Esophagus muscularis mucosa (tissue), 4 donors: ENCODE measurements around the gene SND1. TPM values are rescaled to one million over a fixed set of nuclear protein-coding genes. Genes with fewer than 3 reads are reported as not detected.

ENCODE experiments used
- DNase-seq: peaks from one replicate; pipeline ENCODE4 v3.0.0-alpha.2; 2017; ENCODE audit errors: extremely low spot score
- H3K27ac ChIP-seq, 4 donors: fragments of 200-600 bp; sonication (generic); replicated peaks in 1 of 4; 1 replicate in 3 of 4; 2 replicates in 1 of 4; pipeline ENCODE4 v1.5.1; 2016 to 2019; ENCODE audit warnings: mild to moderate bottlenecking in 1 of 4
- H3K27me3 ChIP-seq, 4 donors: fragments of 200-600 bp; sonication (generic); one replicate each; pipeline versions ENCODE4 v1.5.1 to v1.6.0; 2016 to 2019
- H3K36me3 ChIP-seq, 4 donors: fragments of 200-600 bp; sonication (generic); one replicate each; pipeline ENCODE4 v1.5.1; 2016 to 2019
- H3K4me1 ChIP-seq, 4 donors: fragments of 200-600 bp; sonication (generic); one replicate each; pipeline ENCODE4 v1.5.1; 2016 to 2019
- H3K4me3 ChIP-seq, 4 donors: fragments of 200-600 bp; sonication (generic); 1 replicate in 2 of 4; 2 replicates in 2 of 4; pipeline ENCODE4 v1.5.1; 2016 to 2019; ENCODE audit warnings: mild to moderate bottlenecking in 4 of 4, moderate library complexity in 1 of 4
- H3K9me3 ChIP-seq, 4 donors: fragments of 200-600 bp; sonication (generic); 1 replicate in 3 of 4; 2 replicates in 1 of 4; pipeline ENCODE4 v1.5.1; 2016 to 2019
- EP300 ChIP-seq: sonication (generic); formaldehyde crosslinking; IDR thresholded peaks from one replicate; pipeline ENCODE4 v1.6.1; 2017; ENCODE audit warnings: antibody characterized with exemption
- POLR2A ChIP-seq: fragments of 450-650 bp; IDR thresholded peaks from one replicate; pipeline ENCODE4 v1.6.1; 2017; ENCODE audit warnings: antibody characterized with exemption, moderate library complexity, mild to moderate bottlenecking, low read depth
- POLR2AphosphoS5 ChIP-seq, 2 donors: sonication (generic); formaldehyde crosslinking; IDR thresholded peaks; one replicate each; pipeline ENCODE4 v1.6.1; 2017; ENCODE audit warnings: antibody characterized with exemption in 2 of 2
- WGBS: methylation state at CpG from one replicate; pipeline ENCODE4 v1.1.5; 2018; 5-methylcytosine and 5-hydroxymethylcytosine counted together
- intact Hi-C: fragments of 100-400 bp; cut with DNase I; formaldehyde crosslinking; loops from one replicate; pipeline ENCODE4 v1.15.1; 2023
- total RNA-seq, 4 donors: library from RNA; depleted of rRNA; stranded (reverse); fragments of >200 nt; gene quantifications; one replicate each; pipeline versions ENCODE4 v1.1.0 to v1.2.1, GENCODE V29; 2016
- TF ChIP-seq, protein P1 (sequence below), 3 experiments: fragments of 200-600 bp in 2 of 3; fragments of 450-650 bp in 1 of 3; sonication (generic) in 2 of 3; IDR thresholded peaks; one replicate each; pipeline ENCODE4 v1.5.1; 2017 to 2019; ENCODE audit warnings: antibody characterized with exemption in 3 of 3, mild to moderate bottlenecking in 2 of 3, moderate library complexity in 1 of 3

Gene SND1
- total RNA-seq, 4 donors from 2014 or later = 71.4 to 91.2 (median 81.3) TPM

DNA sequence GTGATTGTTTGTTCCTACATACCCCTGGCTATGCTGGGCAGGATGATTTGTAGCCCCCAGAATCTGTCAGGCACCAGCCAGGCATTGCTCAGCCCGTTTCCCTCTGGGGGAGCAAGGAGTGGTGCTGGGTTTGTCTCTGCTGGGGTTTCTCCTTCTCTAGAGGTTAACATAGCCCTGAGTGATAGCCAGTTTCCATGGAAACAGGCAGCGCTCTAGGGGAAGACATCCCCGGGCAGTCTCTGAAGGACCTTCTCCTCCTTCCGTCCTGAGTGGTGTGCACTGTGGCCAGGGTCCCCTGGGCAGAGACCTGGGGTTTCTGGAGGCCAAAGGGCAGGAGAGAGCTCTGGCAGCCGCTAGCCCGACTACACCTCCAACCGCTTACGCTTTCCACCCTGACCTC lies 429.8 kb downstream of the SND1 start:
- intact Hi-C loops = no loop called here
- no peak overlapping the region for H3K27ac ChIP-seq
- TF ChIP-seq POLR2A (no peak), EP300 (no peak), POLR2AphosphoS5 (IDR thresholded peaks at IDR 0.05) (no peak)
- TF ChIP-seq, protein P1, sequence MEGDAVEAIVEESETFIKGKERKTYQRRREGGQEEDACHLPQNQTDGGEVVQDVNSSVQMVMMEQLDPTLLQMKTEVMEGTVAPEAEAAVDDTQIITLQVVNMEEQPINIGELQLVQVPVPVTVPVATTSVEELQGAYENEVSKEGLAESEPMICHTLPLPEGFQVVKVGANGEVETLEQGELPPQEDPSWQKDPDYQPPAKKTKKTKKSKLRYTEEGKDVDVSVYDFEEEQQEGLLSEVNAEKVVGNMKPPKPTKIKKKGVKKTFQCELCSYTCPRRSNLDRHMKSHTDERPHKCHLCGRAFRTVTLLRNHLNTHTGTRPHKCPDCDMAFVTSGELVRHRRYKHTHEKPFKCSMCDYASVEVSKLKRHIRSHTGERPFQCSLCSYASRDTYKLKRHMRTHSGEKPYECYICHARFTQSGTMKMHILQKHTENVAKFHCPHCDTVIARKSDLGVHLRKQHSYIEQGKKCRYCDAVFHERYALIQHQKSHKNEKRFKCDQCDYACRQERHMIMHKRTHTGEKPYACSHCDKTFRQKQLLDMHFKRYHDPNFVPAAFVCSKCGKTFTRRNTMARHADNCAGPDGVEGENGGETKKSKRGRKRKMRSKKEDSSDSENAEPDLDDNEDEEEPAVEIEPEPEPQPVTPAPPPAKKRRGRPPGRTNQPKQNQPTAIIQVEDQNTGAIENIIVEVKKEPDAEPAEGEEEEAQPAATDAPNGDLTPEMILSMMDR (IDR thresholded peaks at IDR 0.05) = no peak
- peaks cover 9 to 90% (median 58%) of the 10 kb centered on the region in 4 donors for H3K36me3 ChIP-seq
- H3K27me3 ChIP-seq = no peaks in the 10 kb centered on the region
- no peak for DNase-seq
- H3K4me3 ChIP-seq = no peak overlapping the region
- no peaks in the 10 kb centered on the region for H3K9me3 ChIP-seq
- peaks cover 0 to 9% (median 4%) of the 10 kb centered on the region in 4 donors for H3K4me1 ChIP-seq
- WGBS = 90% methylated on average over 5 of the region's 8 CpGs

DNA sequence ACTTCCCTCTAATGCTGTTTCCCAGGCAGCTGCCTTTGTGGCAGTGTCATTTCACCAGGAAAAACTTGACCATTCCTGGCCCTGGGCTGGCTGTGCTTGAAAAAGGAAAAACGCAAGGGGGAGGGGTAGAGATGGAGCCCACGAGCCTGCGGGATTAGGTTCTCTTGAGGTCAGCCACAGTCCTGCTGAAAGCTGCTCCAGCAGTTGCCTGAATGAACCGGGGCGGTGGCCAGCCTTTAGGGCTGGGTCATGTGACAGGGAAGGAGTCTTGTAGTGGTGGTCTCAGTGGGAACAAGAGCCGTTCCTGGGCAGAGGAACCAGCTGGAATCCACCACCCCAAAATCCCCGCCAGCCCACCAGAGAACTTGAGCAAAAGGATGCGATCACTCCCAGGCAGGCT lies 430.4 kb downstream of the SND1 start:
- 82% methylated on average over 7 of the region's 8 CpGs for WGBS
- H3K4me1 ChIP-seq = peaks cover 0 to 2% (median 0%) of the 10 kb centered on the region in 4 donors
- H3K4me3 ChIP-seq = no peak overlapping the region
- H3K27me3 ChIP-seq = no peaks in the 10 kb centered on the region
- TF ChIP-seq EP300 (no peak), POLR2AphosphoS5 (IDR thresholded peaks at IDR 0.05) (no peak), POLR2A (no peak)
- TF ChIP-seq, protein P1 (IDR thresholded peaks at IDR 0.05) = no peak
- H3K27ac ChIP-seq = no peak overlapping the region
- no peak for DNase-seq
- intact Hi-C loops = no loop called here
- peaks cover 14 to 90% (median 63%) of the 10 kb centered on the region in 4 donors for H3K36me3 ChIP-seq
- no peaks in the 10 kb centered on the region for H3K9me3 ChIP-seq

DNA sequence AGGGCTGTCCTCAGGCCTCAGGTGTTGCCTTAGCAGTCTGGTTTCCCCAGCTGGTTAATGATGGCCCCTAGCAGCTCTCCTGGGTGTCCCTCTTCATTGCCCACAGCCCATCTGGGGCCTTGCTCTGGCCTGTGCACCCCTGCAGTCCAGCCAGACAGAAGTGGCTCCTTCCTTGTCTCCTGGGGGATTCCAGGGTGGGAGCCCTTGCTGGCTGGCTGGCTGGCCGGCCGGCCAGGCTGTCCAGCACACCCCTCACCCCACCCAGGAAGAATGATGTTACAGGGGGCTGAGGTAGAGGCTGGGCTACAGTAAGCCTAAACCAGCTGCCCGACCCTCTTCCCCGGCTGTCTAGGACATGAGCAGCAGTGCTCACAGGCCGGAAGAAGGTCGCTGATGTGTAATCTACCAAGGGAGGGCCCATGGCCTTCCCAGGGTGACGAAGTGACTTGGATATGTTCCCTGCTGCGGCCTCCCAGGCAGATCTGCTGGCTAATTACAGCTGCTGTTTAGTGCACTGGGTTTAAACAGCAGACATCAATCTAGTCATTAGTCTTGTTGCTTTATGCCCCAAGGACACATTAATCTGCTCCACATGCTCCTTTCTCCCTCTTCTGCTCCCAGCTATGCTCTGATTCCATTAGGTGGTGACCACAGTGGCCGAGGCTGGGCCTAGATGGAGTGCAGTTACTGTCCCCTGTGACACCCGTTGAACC lies 433.1 kb downstream of the SND1 start:
- Histone ChIP-seq H3K4me3 (no peak overlapping the region), H3K4me1 (no peaks in the 10 kb centered on the region), H3K9me3 (no peaks in the 10 kb centered on the region), H3K36me3 (peaks cover 22 to 89% (median 72%) of the 10 kb centered on the region in 4 donors), H3K27ac (no peak overlapping the region), H3K27me3 (no peaks in the 10 kb centered on the region)
- TF ChIP-seq EP300 (no peak), POLR2A (no peak), POLR2AphosphoS5 (IDR thresholded peaks at IDR 0.05) (no peak)
- TF ChIP-seq, protein P1 (IDR thresholded peaks at IDR 0.05) = no peak
- 85% methylated on average over 10 of the region's 10 CpGs for WGBS
- no peak for DNase-seq
- intact Hi-C loops = no loop called here

DNA sequence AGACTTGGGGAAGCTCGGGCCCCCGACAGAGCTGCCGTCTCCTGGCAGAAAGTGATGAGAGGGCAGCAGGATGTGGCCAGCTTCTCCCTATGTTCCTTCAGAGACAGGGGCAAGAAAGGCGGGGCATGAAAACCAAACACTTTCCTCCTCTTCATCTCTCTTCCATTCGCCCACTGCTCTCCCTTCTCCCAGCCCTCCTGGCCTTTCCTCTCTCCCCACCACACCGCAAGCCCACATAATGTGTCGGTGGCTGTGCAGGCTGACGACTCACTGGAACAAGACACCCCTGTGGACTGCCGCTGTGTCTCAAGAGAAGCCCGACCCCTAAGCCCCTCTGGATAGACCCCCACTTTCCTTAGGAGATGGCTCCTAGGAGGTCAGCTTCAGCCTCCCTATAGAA lies 438.5 kb downstream of the SND1 start:
- Histone ChIP-seq H3K4me3 (no peak overlapping the region), H3K27me3 (no peaks in the 10 kb centered on the region), H3K27ac (no peak overlapping the region), H3K4me1 (no peaks in the 10 kb centered on the region), H3K9me3 (no peaks in the 10 kb centered on the region), H3K36me3 (peaks cover 33 to 84% (median 78%) of the 10 kb centered on the region in 4 donors)
- WGBS = 95% methylated on average over 10 of the region's 10 CpGs
- no peak for DNase-seq
- no peak for TF ChIP-seq POLR2AphosphoS5 (IDR thresholded peaks at IDR 0.05)
- TF ChIP-seq, protein P1 (IDR thresholded peaks at IDR 0.05) = no peak
- no peak for TF ChIP-seq EP300
- TF ChIP-seq POLR2A = no peak
- intact Hi-C loops = no loop called here
